Left renal pelvis (tissue), 4 donors: ENCODE data around the gene ZNF764. TPM values are rescaled to one million over a fixed set of nuclear protein-coding genes. Genes with fewer than 3 reads are reported as not detected.
"Not testable (repeated sequence)": the region's sequence is repeated elsewhere in the genome, so short reads cannot be mapped to it uniquely, and the experiment has no call there.

Experiments used
- DNase-seq, 4 donors: peaks; one replicate each; pipeline ENCODE4 v3.0.0-alpha.2; 2013; ENCODE audit warnings: low read depth in 4 of 4, low spot score in 3 of 4
- polyA plus RNA-seq, 4 donors: library from polyadenylated mRNA; unstranded; fragments of 120-200 nt; gene quantifications; one replicate each; pipeline ENCODE4 v1.2.1, GENCODE V29; 2013; ENCODE audit not compliant: insufficient read length in 4 of 4

ZNF764 gene
- 10 to 100 TPM; 10.2 to 15.4 (median 11.6) TPM for polyA plus RNA-seq

- peak; percentile 86 to 96 (median 94) for DNase-seq
Measured at GRCh38 chr16:30557957-30558788, at the start of gene ZNF764. ZNF764 (minus strand) TSS chr16:30558374; CDS start chr16:30558182, 192 bp downstream.

DNA sequence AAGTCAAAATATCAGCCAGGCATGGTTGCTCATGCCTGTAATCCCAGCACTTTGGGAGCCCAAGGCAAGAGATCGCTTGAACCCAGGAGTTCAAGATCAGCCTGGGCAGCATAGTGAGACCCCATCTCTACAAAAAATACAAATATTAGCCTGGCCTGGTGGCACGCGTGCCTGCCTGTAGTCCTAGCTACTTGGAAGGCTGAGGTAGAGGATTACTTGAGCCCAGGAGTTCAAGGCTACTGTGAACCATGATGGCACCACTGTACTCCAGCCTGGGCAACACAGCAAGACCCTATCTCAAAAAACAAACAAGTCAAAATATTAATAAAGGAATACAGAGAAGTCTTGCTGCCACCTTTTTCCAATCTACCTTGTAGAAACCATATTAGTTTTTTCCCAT lies 47.8 kb upstream of the ZNF764 start:
- no peak for DNase-seq

GRCh38 chr16:30605158-30605557 lies 47.0 kb upstream of the ZNF764 start:
- DNase-seq, result no peak

GRCh38 chr16:30604316-30604947 lies 46.3 kb upstream of the ZNF764 start:
- no peak for DNase-seq

DNA sequence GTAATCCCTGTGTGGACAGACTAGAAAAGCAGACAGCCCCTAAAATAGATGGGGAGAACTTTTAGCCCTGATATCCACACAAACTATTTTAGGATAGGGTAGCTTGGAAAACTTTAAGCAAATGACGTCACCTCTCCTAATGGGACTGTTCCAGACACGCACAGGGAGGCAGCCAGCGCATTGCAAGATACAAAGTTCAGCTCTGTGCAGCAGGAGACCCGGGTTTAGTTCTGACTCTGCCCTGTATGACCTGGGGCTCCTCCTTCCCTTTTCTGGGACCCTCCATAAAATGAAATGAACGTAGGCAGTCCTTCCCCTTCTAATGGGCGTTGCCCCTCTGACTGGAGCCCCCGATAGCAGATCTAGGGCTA lies 45.8 kb upstream of the ZNF764 start:
- DNase-seq, result no peak

DNA sequence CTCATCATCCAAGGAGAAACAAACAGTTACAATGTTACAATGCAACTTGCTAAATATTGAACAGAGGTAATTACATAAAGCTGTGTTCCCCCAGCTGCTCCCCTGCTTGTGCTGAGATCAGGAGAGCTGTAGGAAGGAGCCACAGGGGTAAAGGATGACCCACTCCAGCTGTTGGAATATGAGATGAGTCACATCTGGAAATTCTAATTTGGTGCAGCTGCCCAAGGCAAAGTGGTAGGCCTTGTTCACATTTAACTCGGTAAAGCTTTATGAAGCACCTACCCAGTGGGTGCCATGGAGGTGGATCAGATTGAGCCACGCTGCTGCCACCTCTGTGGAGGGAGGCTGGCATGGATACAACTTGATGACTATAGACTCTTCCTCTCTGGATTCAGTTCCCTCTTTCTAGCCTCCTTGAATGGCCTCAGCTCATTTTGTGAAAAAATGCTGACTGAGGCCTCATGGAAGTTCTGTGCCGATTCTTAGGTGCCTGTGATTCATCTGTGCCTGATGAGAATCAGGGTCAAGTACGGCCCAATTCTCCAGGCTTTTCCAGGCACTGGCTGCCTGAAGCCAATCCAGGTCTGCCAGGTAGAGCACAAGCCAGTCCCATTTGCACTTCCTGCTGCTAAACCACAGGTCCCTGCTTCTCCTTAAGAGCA lies 44.6 kb upstream of the ZNF764 start:
- DNase-seq, result no peak

DNA sequence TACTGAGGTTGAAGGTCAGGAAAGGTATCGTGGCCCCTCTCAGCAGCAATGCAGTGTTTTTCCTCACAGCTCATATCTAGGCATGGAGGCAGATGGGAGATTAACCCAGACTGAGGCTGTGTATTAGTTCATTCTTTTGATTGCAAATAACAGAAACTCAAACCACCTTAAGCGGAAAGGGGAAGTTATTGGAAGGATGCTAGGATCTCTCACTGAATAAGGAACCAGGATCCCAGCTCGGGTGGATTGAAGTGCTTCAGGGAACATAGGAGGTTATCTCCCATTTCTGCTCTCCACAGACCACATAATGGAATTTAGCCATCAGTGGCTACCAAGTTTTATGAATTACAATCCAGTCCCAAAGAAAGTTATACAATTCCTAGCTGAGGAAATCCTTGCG lies 43.8 kb upstream of the ZNF764 start:
- DNase-seq, result no peak

DNA sequence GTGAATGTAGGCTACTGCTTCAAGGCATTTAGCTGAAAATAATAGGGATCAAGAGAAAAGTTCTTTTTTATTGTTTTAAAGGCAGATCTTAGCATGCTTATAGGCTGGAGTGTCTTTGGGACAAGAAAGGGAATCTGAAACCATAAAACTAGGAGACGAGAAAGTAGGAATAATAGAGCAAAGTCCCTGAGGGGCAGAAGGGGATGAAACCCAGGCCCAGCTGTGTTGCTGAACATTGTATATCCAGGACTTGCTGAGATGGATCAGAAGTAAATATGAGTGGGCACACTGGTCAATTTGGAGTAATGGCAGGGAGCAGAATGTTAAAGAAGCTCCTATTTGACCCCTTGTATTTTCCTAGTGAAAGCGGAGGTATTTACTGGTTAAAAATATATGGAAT lies 42.8 kb upstream of the ZNF764 start:
- no peak for DNase-seq

DNA sequence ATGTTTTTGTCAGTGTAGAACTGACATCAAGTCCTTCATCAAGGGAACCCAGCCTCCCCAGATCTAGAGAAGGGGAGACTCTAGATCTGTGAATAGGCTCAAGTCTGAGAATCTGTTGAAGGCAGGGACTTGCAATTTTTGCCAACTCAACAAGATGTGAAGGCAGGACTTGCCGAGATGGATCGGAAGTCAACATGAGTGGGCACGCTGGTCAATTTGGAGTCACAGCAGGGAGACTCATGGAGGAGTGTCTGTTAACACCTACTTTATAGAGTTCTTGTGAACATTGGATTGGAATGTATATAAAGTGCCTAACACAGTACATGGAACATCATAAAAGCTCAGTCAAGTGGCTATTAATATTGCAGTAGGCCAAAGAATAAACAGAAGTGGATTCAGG lies 42.0 kb upstream of the ZNF764 start:
- no peak for DNase-seq

- DNase-seq, result no peak
Measured at GRCh38 chr16:30592871-30593270, 34.7 kb upstream of the ZNF764 start.

DNA sequence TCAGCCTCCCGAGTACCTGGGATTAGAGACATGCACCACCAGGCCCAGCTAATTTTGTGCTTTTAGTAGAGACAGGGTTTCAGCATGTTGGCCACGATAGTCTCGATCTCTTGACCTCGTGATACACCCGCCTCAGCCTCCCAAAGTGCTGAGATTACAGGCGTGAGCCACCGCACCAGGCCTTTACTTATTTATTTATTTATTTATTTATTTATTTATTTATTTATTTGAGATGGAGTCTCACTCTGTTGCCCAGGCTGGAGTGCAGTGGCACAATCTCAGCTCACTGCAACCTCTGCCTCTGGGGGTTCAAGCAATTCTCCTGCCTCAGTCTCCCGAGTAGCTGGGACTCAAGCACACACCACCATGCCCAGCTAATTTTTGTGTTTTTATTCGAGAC lies 32.7 kb upstream of the ZNF764 start:
- DNase-seq, result not testable (repeated sequence)

DNA sequence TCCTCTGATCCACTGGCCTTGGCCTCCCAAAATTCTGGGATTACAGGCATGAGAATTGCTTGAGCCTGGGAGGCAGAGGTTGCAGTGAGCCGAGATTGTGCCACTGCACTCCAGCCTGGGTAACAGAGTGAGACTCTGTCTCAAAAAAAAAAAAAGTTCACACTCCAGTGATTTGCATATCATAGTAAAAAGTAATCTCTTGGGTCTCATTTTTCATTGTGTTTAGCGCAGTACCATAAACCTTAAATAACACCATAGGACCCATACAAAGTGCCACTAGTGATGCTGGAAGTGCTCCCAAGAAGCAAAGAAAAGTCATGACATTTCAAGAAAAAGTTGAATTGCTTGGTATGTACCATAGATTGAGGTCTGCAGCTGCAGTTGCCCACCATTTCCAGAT lies 31.4 kb upstream of the ZNF764 start:
- DNase-seq, result not testable (repeated sequence)

GRCh38 chr16:30588651-30589050 lies 30.5 kb upstream of the ZNF764 start:
- no peak for DNase-seq

- DNase-seq, result peak; percentile 96 to 99 (median 98)
Measured at GRCh38 chr16:30585400-30586191, 27.4 kb upstream of the ZNF764 start, which contains the start of gene ZNF785. ZNF785 (minus strand) TSS chr16:30585697; CDS start chr16:30585611, 86 bp downstream.

- no peak for DNase-seq
Measured at GRCh38 chr16:30585022-30585399, 26.8 kb upstream of the ZNF764 start.

GRCh38 chr16:30582611-30583340 lies 24.6 kb upstream of the ZNF764 start:
- DNase-seq, result no peak

DNA sequence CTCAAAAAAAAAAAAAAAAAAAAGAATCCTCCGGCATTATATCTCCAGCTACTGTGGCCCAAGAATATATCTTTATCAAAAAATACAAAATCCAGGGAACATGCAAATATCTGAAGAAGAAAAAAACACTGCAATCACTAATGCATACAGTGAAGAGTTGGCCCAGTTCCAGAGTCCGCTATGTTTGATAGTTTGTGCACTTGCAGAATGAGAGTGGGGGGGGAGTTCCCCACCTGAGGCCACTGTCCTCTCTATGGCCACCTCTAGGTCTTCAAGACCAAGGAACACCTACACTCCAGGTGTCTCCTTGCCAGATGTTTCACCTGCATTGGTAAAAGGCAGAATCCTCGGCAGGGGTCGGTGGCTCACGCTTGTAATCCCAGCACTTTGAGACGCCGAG lies 23.3 kb upstream of the ZNF764 start:
- DNase-seq, result no peak

- DNase-seq, result no peak
Measured at GRCh38 chr16:30574678-30575077, 16.5 kb upstream of the ZNF764 start.

- DNase-seq, result peak; percentile 93 to 98 (median 96)
Measured at GRCh38 chr16:30571445-30572322, 13.5 kb upstream of the ZNF764 start, which contains the start of gene ZNF688. ZNF688 (minus strand) TSS chr16:30571714; CDS start chr16:30571629, 85 bp downstream.
